ENCODE measurements around the gene AMBRA1. TPM values are rescaled to one million over a fixed set of nuclear protein-coding genes. Genes with fewer than 3 reads are reported as not detected.

AMBRA1 gene
- total and polyA plus RNA-seq, 2 donors (not counting 3 experiments of a cell fraction or from before 2014, with no cell fraction given), result 18.4 to 32.4 TPM

GRCh38 chr11:46554213-46555147 lies 39.3 kb downstream of the AMBRA1 start:
- TF ChIP-seq FOS (IDR thresholded peaks at IDR 0.05; ENCODE audit: borderline replicate concordance, insufficient read depth, low read length) (peak; percentile 78), JUN (IDR thresholded peaks at IDR 0.05; ENCODE audit: borderline replicate concordance, insufficient read depth, insufficient read length, low read depth) (peak; percentile 78), POLR2AphosphoS5 (IDR thresholded peaks at IDR 0.05; ENCODE audit: insufficient read depth, low read depth, low read length) (no peak)
- FAIRE-seq (no peak), DNase-seq (ENCODE audit: low read depth, low spot score) (peak; percentile 84)
- H3K4me1 ChIP-seq (ENCODE audit: control insufficient read depth, extremely low read depth, insufficient read depth, low read length), result peaks cover 32% of the 10 kb centered on the region
- ChIA-PET POLR2A (no interaction called here), CTCF (interaction anchor here (1.0 to 2.3 kb wide), 9 partner anchors 10 to 166 kb away, joined by 3 to 11 read pairs (median 6); partner anchors contain the start of gene ATG13)
- H3K27ac ChIP-seq (ENCODE audit: insufficient read depth, low read depth, low read length), result peak overlapping the region; percentile 74
- TSS peak; percentile 99 for BruUV-seq (replicated peaks)
- no peaks in the 10 kb centered on the region for H3K9me1 ChIP-seq (replicated peaks; ENCODE audit: control insufficient read depth, extremely low read depth, insufficient read depth, low read length)
- no peaks in the 10 kb centered on the region for H3K36me3 ChIP-seq (ENCODE audit: control insufficient read depth in 2 of 2, extremely low read depth in 1 of 2, insufficient read depth in 2 of 2, low read length in 2 of 2)
- no peak overlapping the region for H2AFZ ChIP-seq (ENCODE audit: low read depth, low read length)
- H4K20me1 ChIP-seq (replicated peaks; ENCODE audit: control insufficient read depth, extremely low read depth, insufficient read depth, low read length), result peaks cover 2% of the 10 kb centered on the region
- H3K79me2 ChIP-seq (ENCODE audit: control insufficient read depth, insufficient read depth, low read length), result peaks cover 55% of the 10 kb centered on the region
- peak overlapping the region; percentile 36 for H3K9ac ChIP-seq (replicated peaks; ENCODE audit: extremely low read depth, insufficient read depth, low read length)
- H3K9me3 ChIP-seq (replicated peaks; ENCODE audit: control insufficient read depth, insufficient read depth, low read length), result no peaks in the 10 kb centered on the region
- intact Hi-C loops (cut with micrococcal nuclease) (loop anchor here (2.0 kb wide), 1 partner anchor 62 kb away; the partner anchor contains the start of genes ATG13 and HARBI1), dilution Hi-C loops (cut with MboI; ENCODE audit: extremely low pct_ligation_motif_present, low sequenced_read_pairs) (no loop called here)
- H3K27me3 ChIP-seq (ENCODE audit: control insufficient read depth in 2 of 2, insufficient read depth in 2 of 2, low read length in 2 of 2), result no peaks in the 10 kb centered on the region
- peak overlapping the region; percentile 67 for H3K4me2 ChIP-seq (ENCODE audit: insufficient read depth, low read length)
- peak overlapping the region in 1 of 3 experiments; percentile 10 for H3K4me3 ChIP-seq (replicated peaks in 1 of 3; ENCODE audit: insufficient read depth in 1 of 3, low read depth in 1 of 3, low read length in 3 of 3)

GRCh38 chr11:46553814-46554212 lies 40.0 kb downstream of the AMBRA1 start:
- no peaks in the 10 kb centered on the region for H3K9me1 ChIP-seq (replicated peaks; ENCODE audit: control insufficient read depth, extremely low read depth, insufficient read depth, low read length)
- FAIRE-seq, result no peak
- H3K4me2 ChIP-seq (ENCODE audit: insufficient read depth, low read length), result peak overlapping the region; percentile 67
- H3K27me3 ChIP-seq (ENCODE audit: control insufficient read depth in 2 of 2, insufficient read depth in 2 of 2, low read length in 2 of 2), result no peaks in the 10 kb centered on the region
- no TSS peak for BruUV-seq (replicated peaks)
- CTCF ChIA-PET, result interaction anchor here (1.0 to 2.3 kb wide), 9 partner anchors 11 to 165 kb away, joined by 3 to 11 read pairs (median 6); partner anchors contain the start of gene ATG13
- no peak overlapping the region for H2AFZ ChIP-seq (ENCODE audit: low read depth, low read length)
- no peaks in the 10 kb centered on the region for H3K36me3 ChIP-seq (ENCODE audit: control insufficient read depth in 2 of 2, extremely low read depth in 1 of 2, insufficient read depth in 2 of 2, low read length in 2 of 2)
- peaks cover 32% of the 10 kb centered on the region for H3K4me1 ChIP-seq (ENCODE audit: control insufficient read depth, extremely low read depth, insufficient read depth, low read length)
- H4K20me1 ChIP-seq (replicated peaks; ENCODE audit: control insufficient read depth, extremely low read depth, insufficient read depth, low read length), result peaks cover 2% of the 10 kb centered on the region
- peaks cover 51% of the 10 kb centered on the region for H3K79me2 ChIP-seq (ENCODE audit: control insufficient read depth, insufficient read depth, low read length)
- intact Hi-C loops (cut with micrococcal nuclease) (loop anchor here (2.0 kb wide), 1 partner anchor 63 kb away; the partner anchor contains the start of genes ATG13 and HARBI1), dilution Hi-C loops (cut with MboI; ENCODE audit: extremely low pct_ligation_motif_present, low sequenced_read_pairs) (no loop called here)
- POLR2A ChIA-PET, result no interaction called here
- H3K4me3 ChIP-seq (replicated peaks in 1 of 3; ENCODE audit: insufficient read depth in 1 of 3, low read depth in 1 of 3, low read length in 3 of 3), result peak overlapping the region in 1 of 3 experiments; percentile 31
- peak overlapping the region; percentile 74 for H3K27ac ChIP-seq (ENCODE audit: insufficient read depth, low read depth, low read length)
- H3K9me3 ChIP-seq (replicated peaks; ENCODE audit: control insufficient read depth, insufficient read depth, low read length), result no peaks in the 10 kb centered on the region
- DNase-seq (ENCODE audit: low read depth, low spot score), result peak; percentile 75
- TF ChIP-seq GATA2 (IDR thresholded peaks at IDR 0.05; ENCODE audit: insufficient read depth, insufficient read length, low read depth, low read length), result peak; percentile 95
- TF ChIP-seq CTCF (IDR thresholded peaks at IDR 0.05; ENCODE audit: extremely low read depth in 1 of 2, insufficient read depth in 1 of 2, low read depth in 1 of 2, low read length in 2 of 2), result no peak
- peak overlapping the region; percentile 36 for H3K9ac ChIP-seq (replicated peaks; ENCODE audit: extremely low read depth, insufficient read depth, low read length)
